Activated CD4-positive, alpha-beta memory T cell treated with anti-CD3 and anti-CD28 coated beads, Interleukin-2, amount 10 ng/mL, durations not matched to agents 7 days and 5 days (primary cell): ENCODE data around the gene TRAF3IP3. TPM values are rescaled to one million over a fixed set of nuclear protein-coding genes. Genes with fewer than 3 reads are reported as not detected.

Experiments used
- CTCF ChIA-PET: fragments of 350-600 bp; sonication (Branson Sonifier 250); formaldehyde crosslinking; loops from one replicate; lab custom pipeline; 2021; ENCODE audit warnings: antibody characterized with exemption, inconsistent platforms; lab: Charles Lee
- POLR2A ChIA-PET: fragments of 350-600 bp; sonication (Branson Sonifier 250); formaldehyde crosslinking; loops from one replicate; lab custom pipeline; 2021; ENCODE audit warnings: antibody characterized with exemption; lab: Charles Lee
- DNase-seq: peaks from one replicate; pipeline ENCODE4 v3.0.0-alpha.2; 2020
- H3K27ac Mint-ChIP-seq: one replicate; pipeline ENCODE4 v1.8.0; 2021; ENCODE audit warnings: mild to moderate bottlenecking, mixed read lengths
- H3K27me3 Mint-ChIP-seq: one replicate; pipeline ENCODE4 v1.8.0; 2021; ENCODE audit warnings: mixed read lengths
- H3K36me3 Mint-ChIP-seq: one replicate; pipeline ENCODE4 v1.8.0; 2021; ENCODE audit warnings: low read depth, mixed read lengths
- H3K4me1 Mint-ChIP-seq: one replicate; pipeline ENCODE4 v1.8.0; 2021; ENCODE audit warnings: mixed read lengths
- H3K4me3 Mint-ChIP-seq: one replicate; pipeline ENCODE4 v1.8.0; 2021; ENCODE audit warnings: mild to moderate bottlenecking, mixed read lengths
- H3K9me3 Mint-ChIP-seq: one replicate; pipeline ENCODE4 v1.8.0; 2021; ENCODE audit warnings: mixed read lengths
- total RNA-seq, 2 experiments: library from RNA; stranded (reverse); gene quantifications; one replicate each; pipeline ENCODE4 v1.2.3, GENCODE V29; 2021

The TRAF3IP3 gene
- total RNA-seq, 2 experiments from 2014 or later = 421 to 422 TPM

DNA sequence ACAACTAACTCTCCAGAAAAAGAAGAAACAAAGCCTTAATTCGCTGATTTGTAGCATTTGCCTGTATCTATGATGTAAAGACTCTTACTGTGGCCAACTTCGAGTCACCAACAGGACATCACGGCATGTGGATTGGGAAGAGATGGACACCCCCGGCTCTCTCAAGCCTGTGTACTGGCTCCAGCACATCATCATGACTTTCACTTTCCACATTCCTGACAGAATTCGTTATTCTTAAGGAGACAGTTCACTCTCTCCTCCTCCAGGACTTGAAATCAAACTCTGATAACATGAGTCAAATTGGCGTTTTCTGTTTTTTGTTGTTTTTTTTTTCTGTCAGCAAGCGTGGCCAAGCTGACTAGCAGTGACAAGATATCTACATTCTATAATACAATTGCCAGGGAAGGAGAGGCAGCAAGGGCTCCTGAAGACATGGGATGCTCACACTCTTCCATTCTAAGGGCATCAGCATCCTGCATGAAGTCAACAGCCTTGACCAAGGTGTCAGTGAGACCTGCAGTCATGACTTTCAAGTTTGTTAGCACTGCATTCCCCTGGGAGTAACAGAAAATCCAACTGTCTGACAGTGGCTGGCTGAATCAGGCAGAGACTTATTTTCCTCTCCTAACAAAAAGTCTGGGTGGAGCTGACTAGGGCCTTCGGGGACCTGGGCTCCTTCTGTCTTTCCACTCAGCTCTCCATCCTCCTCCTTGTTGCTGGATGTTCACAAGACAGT is 13.3 kb upstream of the TRAF3IP3 start:
- ChIA-PET POLR2A (interaction anchor here (1.1 to 2.2 kb wide), 2 partner anchors 8 to 13 kb away, joined by 3 to 13 read pairs; partner anchors contain the start of gene TRAF3IP3), CTCF (interaction anchor here (1.9 to 2.0 kb wide), 2 partner anchors 162 to 173 kb away, joined by 5 to 7 read pairs; no protein-coding TSS in a partner anchor)
- H3K27me3 Mint-ChIP-seq = no peaks in the 10 kb centered on the region
- DNase-seq = no peak
- H3K36me3 Mint-ChIP-seq = no peaks in the 10 kb centered on the region
- no peaks in the 10 kb centered on the region for H3K9me3 Mint-ChIP-seq
- H3K4me1 Mint-ChIP-seq = peaks cover 44% of the 10 kb centered on the region
- H3K4me3 Mint-ChIP-seq = no peak overlapping the region
- no peak overlapping the region for H3K27ac Mint-ChIP-seq

- Mint-ChIP-seq H3K4me1 (peaks cover 49% of the 10 kb centered on the region), H3K36me3 (no peaks in the 10 kb centered on the region), H3K4me3 (no peak overlapping the region), H3K27me3 (no peaks in the 10 kb centered on the region), H3K9me3 (no peaks in the 10 kb centered on the region), H3K27ac (no peak overlapping the region)
- POLR2A ChIA-PET = interaction anchor here (1.1 to 2.2 kb wide), 3 partner anchors 9 to 25 kb away, joined by 3 to 13 read pairs (median 4); partner anchors contain the start of gene TRAF3IP3
- no peak for DNase-seq
- CTCF ChIA-PET = interaction anchor here (1.9 to 2.0 kb wide), 2 partner anchors 163 to 174 kb away, joined by 5 to 7 read pairs; no protein-coding TSS in a partner anchor
Measured at GRCh38 chr1:209743145-209743482, 12.7 kb upstream of the TRAF3IP3 start.

- Mint-ChIP-seq H3K27ac (peak overlapping the region; percentile 91), H3K27me3 (no peaks in the 10 kb centered on the region), H3K4me1 (peaks cover 70% of the 10 kb centered on the region), H3K9me3 (no peaks in the 10 kb centered on the region), H3K4me3 (no peak overlapping the region), H3K36me3 (no peaks in the 10 kb centered on the region)
- ChIA-PET CTCF (interaction anchor here (0.9 to 3.4 kb wide), 9 partner anchors 9 to 177 kb away, joined by 3 to 12 read pairs (median 5); partner anchors contain the start of gene TRAF3IP3), POLR2A (interaction anchor here (1.6 to 3.1 kb wide), 2 partner anchors 10 to 38 kb away, joined by 3 to 16 read pairs; partner anchors contain the start of genes C1orf74 and TRAF3IP3)
- no peak for DNase-seq
Measured at GRCh38 chr1:209746451-209747165, 9.2 kb upstream of the TRAF3IP3 start.

DNA sequence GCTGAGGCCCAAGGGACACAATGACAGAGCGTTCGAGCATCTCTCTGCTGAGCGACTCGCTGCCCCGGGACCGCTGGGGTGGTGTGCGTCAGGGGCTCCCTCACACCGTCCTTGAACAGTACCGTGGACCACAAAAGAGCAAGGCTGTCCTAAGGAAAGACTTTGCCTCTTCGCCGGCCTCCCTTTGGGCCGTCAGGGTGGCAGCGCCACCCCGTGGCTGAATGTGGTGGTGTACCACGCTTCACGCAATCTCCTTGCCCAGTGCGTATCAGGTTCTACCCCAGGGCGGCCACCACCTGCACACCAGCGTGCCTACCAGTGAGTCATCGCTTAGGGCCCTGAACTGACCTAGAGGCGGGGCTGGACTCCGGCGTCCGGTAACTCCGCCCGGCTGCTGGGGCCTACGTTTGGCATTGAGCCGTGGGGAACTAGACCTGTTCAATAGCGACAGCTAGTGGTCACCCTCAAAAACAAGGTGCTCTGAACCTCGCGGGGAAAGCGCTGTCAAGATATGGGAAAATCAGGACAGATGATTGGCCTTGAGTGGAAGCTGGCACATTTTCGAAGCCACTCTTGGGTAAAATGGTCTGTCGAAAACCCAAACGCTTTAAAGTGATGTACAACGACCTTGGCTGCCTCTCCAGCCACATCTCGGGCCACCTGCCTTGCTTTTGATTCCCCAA is 8.1 kb upstream of the TRAF3IP3 start:
- Mint-ChIP-seq H3K36me3 (no peaks in the 10 kb centered on the region), H3K27ac (peak overlapping the region; percentile 91), H3K27me3 (no peaks in the 10 kb centered on the region), H3K9me3 (no peaks in the 10 kb centered on the region), H3K4me1 (peaks cover 70% of the 10 kb centered on the region), H3K4me3 (peak overlapping the region; percentile 68)
- DNase-seq = peak; percentile 92
- ChIA-PET CTCF (interaction anchor here (0.6 to 6.8 kb wide), 38 partner anchors 10 to 378 kb away, joined by 3 to 115 read pairs (median 4); partner anchors contain the start of genes HSD11B1 and TRAF3IP3), POLR2A (interaction anchor here (1.0 to 15.2 kb wide), 4 partner anchors 9 to 178 kb away, joined by 3 to 799 read pairs (median 10); partner anchors contain the start of genes C1orf74 and TRAF3IP3)

DNA sequence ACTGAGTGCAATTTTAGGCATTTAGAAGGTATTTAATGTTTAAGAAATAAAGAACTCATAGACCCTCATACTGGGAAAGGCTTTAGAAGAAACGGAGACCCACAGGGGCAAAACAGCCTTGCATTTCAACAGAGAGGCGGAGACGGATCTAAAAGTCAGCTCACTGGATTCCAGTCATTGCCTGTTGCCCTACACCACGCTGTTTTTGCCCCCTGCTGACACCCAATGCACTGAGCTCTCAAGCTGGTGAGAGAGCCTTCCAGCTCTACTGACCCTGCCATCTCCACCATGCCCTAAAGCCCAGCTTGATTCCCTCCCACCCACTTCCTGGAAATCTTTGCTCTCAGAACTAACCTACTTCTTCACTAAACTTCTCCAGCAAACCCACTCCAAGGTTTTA is 7.2 kb upstream of the TRAF3IP3 start:
- ChIA-PET CTCF (interaction anchor here (0.6 to 6.8 kb wide), 35 partner anchors 9 to 379 kb away, joined by 3 to 115 read pairs (median 5); partner anchors contain the start of genes HSD11B1 and TRAF3IP3), POLR2A (interaction anchor here (0.9 to 15.2 kb wide), 6 partner anchors 8 to 75 kb away, joined by 3 to 799 read pairs (median 4); partner anchors contain the start of genes C1orf74 and TRAF3IP3)
- no peaks in the 10 kb centered on the region for H3K9me3 Mint-ChIP-seq
- DNase-seq = no peak
- no peaks in the 10 kb centered on the region for H3K27me3 Mint-ChIP-seq
- peaks cover 69% of the 10 kb centered on the region for H3K4me1 Mint-ChIP-seq
- no peaks in the 10 kb centered on the region for H3K36me3 Mint-ChIP-seq
- H3K4me3 Mint-ChIP-seq = peak overlapping the region; percentile 68
- peak overlapping the region; percentile 91 for H3K27ac Mint-ChIP-seq

GRCh38 chr1:209749205-209749604 is 6.6 kb upstream of the TRAF3IP3 start:
- H3K4me3 Mint-ChIP-seq = peak overlapping the region; percentile 44

DNA sequence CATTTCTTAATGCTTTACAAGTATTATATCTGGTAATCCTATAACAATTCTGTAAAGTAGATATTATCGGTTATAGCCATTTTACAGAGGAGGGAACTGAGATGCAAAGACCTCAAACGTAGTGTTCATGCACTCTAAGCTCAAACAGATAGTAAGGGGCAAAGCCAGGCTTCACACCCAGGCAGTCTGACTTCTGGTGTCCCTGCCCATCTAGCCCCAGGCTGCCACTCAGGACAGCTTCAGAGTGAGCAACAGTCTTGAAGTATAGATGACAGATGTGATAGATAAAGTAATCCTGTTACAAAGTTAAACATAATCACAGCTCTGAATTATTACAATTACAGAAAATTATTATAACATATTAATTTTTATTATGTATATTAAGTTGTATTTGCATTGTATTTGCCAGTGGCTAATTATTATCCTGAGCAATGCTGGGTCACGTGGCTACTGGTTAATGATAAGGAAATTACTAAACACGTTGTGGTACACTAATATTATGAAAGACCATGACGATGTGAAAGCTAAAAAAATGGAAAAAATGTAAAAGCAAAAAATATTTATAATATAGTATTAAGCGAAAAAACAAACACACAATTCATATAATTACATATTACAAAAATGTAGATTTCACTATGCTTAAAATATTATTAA is 6.1 kb upstream of the TRAF3IP3 start:
- no peaks in the 10 kb centered on the region for H3K27me3 Mint-ChIP-seq
- ChIA-PET POLR2A (interaction anchor here (0.6 to 15.2 kb wide), 7 partner anchors 9 to 73 kb away, joined by 3 to 799 read pairs (median 3); partner anchors contain the start of gene C1orf74), CTCF (interaction anchor here (1.0 to 6.8 kb wide), 11 partner anchors 11 to 183 kb away, joined by 3 to 115 read pairs (median 10); no protein-coding TSS in a partner anchor)
- no peaks in the 10 kb centered on the region for H3K36me3 Mint-ChIP-seq
- H3K4me1 Mint-ChIP-seq = peaks cover 76% of the 10 kb centered on the region
- no peak for DNase-seq
- H3K9me3 Mint-ChIP-seq = no peaks in the 10 kb centered on the region
- H3K27ac Mint-ChIP-seq = peak overlapping the region; percentile 99
- H3K4me3 Mint-ChIP-seq = peak overlapping the region; percentile 44

More at GRCh38 chr1:209749205-209749604, 6.6 kb upstream of the TRAF3IP3 start:
- peak overlapping the region; percentile 91 for H3K27ac Mint-ChIP-seq
- DNase-seq = no peak
- peaks cover 74% of the 10 kb centered on the region for H3K4me1 Mint-ChIP-seq
- H3K9me3 Mint-ChIP-seq = no peaks in the 10 kb centered on the region
- ChIA-PET POLR2A (interaction anchor here (0.7 to 15.2 kb wide), 7 partner anchors 7 to 74 kb away, joined by 3 to 799 read pairs (median 4); partner anchors contain the start of genes C1orf74 and TRAF3IP3), CTCF (interaction anchor here (0.8 to 6.8 kb wide), 20 partner anchors 8 to 183 kb away, joined by 3 to 115 read pairs (median 9); partner anchors contain the start of genes HSD11B1 and TRAF3IP3)
- H3K36me3 Mint-ChIP-seq = no peaks in the 10 kb centered on the region
- no peaks in the 10 kb centered on the region for H3K27me3 Mint-ChIP-seq

DNA sequence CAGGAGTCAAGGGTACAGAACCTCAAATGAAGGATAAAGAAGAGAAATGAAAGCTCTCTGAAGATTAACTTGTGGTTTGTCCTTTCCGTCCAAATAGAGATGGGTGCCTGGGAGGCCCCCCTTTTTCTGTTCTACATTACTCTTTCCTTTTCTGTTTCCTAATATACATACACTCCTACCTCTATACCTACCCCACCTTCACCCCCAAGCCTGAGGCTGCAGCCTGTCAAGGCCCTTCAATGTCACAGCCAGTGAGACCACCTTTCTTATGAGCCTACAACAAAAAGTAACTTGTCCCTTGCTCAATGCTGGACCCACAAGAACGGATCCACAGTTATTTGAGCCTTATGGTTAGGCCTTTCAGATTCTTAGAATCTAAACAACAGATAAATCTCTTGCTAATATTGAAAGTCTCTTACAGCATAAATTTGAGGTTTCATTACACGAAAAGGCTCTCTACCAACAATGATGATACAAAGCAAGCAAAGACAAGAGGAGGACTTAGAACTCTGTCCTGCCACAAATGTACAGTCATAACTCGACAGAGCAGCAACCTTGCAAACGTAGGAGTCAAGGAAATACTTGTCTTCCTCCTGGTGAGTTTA is 4.1 kb upstream of the TRAF3IP3 start:
- no peaks in the 10 kb centered on the region for H3K9me3 Mint-ChIP-seq
- peaks cover 15% of the 10 kb centered on the region for H3K36me3 Mint-ChIP-seq
- H3K27ac Mint-ChIP-seq = peak overlapping the region; percentile 99
- no peaks in the 10 kb centered on the region for H3K27me3 Mint-ChIP-seq
- POLR2A ChIA-PET = interaction anchor here (0.8 to 15.2 kb wide), 12 partner anchors 9 to 99 kb away, joined by 3 to 799 read pairs (median 5); partner anchors contain the start of gene C1orf74
- H3K4me3 Mint-ChIP-seq = peak overlapping the region; percentile 69
- CTCF ChIA-PET = interaction anchor here (1.1 to 6.8 kb wide), 4 partner anchors 16 to 182 kb away, joined by 3 to 115 read pairs (median 4); no protein-coding TSS in a partner anchor
- H3K4me1 Mint-ChIP-seq = peaks cover 79% of the 10 kb centered on the region
- peak; percentile 60 for DNase-seq

DNA sequence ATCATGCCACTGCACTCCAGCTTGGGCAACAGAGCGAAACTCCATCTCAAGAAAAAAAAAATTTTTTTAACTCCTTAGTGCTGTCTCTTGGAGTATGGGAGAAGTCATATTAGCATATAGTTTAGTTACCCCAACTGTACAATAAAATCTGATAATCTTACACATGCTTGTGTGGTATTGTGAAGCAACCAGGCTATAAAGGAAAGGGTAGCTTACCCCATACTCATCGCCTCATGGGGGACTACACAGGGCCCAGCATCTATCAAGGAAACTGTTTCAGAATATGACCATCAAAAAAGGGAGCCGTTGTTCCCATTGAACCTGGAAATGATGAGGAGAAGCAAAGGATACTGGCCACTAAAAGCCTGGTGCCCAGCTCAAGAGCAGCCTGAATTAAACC is 3.0 kb upstream of the TRAF3IP3 start:
- H3K9me3 Mint-ChIP-seq = no peaks in the 10 kb centered on the region
- H3K27ac Mint-ChIP-seq = peak overlapping the region; percentile 99
- no peak for DNase-seq
- CTCF ChIA-PET = interaction anchor here (0.9 to 6.8 kb wide), 4 partner anchors 11 to 167 kb away, joined by 3 to 115 read pairs (median 3); no protein-coding TSS in a partner anchor
- peaks cover 26% of the 10 kb centered on the region for H3K36me3 Mint-ChIP-seq
- H3K4me1 Mint-ChIP-seq = peaks cover 68% of the 10 kb centered on the region
- POLR2A ChIA-PET = interaction anchor here (1.6 to 15.2 kb wide), 2 partner anchors 19 to 31 kb away, joined by 7 to 799 read pairs; partner anchors contain the start of gene C1orf74
- H3K4me3 Mint-ChIP-seq = peak overlapping the region; percentile 69
- no peaks in the 10 kb centered on the region for H3K27me3 Mint-ChIP-seq

DNA sequence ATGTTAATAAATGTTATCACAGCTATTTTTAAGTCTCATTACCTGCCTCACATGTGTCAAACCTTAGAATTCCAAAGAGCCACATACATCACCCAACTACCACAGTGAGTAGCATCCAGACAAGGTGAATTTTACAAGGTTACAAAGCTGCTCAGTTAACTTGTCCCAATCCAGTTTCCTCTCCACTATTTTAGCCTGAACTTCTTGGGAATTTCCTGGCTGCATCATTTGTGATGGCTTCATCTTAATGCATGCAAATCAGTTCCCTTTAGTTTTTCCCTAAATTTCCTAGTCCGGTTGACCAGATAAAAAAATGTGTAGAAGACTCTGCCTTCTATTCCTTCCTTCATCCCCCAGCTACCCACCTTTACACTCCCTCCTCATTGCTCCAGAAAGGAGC is 597 bp upstream of the TRAF3IP3 start:
- peaks cover 75% of the 10 kb centered on the region for H3K4me1 Mint-ChIP-seq
- peak overlapping the region; percentile 97 for H3K4me3 Mint-ChIP-seq
- ChIA-PET CTCF (interaction anchor here (1.1 to 6.8 kb wide), 7 partner anchors 7 to 179 kb away, joined by 4 to 98 read pairs (median 6); no protein-coding TSS in a partner anchor), POLR2A (interaction anchor here (0.9 to 15.2 kb wide), 8 partner anchors 8 to 619 kb away, joined by 3 to 799 read pairs (median 12); partner anchors contain the start of genes C1orf74 and G0S2)
- peaks cover 50% of the 10 kb centered on the region for H3K36me3 Mint-ChIP-seq
- H3K27me3 Mint-ChIP-seq = no peaks in the 10 kb centered on the region
- H3K9me3 Mint-ChIP-seq = no peaks in the 10 kb centered on the region
- no peak for DNase-seq
- H3K27ac Mint-ChIP-seq = peak overlapping the region; percentile 96
